ENCODE measurements around the gene CNEP1R1. TPM values are rescaled to one million over a fixed set of nuclear protein-coding genes. Genes with fewer than 3 reads are reported as not detected.

CNEP1R1 gene
- total RNA-seq, 1 experiment from 2014 or later, result 10.5 TPM

GRCh38 chr16:50047864-50048263 is 22.8 kb downstream of the CNEP1R1 start:
- no TSS peak for BruUV-seq (replicated peaks)
- TF ChIP-seq EZH2phosphoT487 (IDR thresholded peaks at IDR 0.05; ENCODE audit: borderline replicate concordance, low read length), result no peak
- no peak for TF ChIP-seq CTCF (conservative IDR thresholded peaks at IDR 0.05; ENCODE audit: low read depth, low read length)
- TF ChIP-seq EZH2 (IDR thresholded peaks at IDR 0.05; ENCODE audit: low read length, unreplicated experiment), result no peak

GRCh38 chr16:50050802-50051201 is 25.8 kb downstream of the CNEP1R1 start:
- H3K36me3 ChIP-seq (ENCODE audit: low read depth, low read length), result no peaks in the 10 kb centered on the region
- H3K27me3 ChIP-seq (ENCODE audit: low read length), result no peaks in the 10 kb centered on the region
- ATAC-seq (no peak), DNase-seq (no peak)
- no peak overlapping the region for H2AFZ ChIP-seq (ENCODE audit: low read length)
- H3K9me2 ChIP-seq (replicated peaks; ENCODE audit: low read length), result no peaks in the 10 kb centered on the region
- no peak overlapping the region for H3K4me2 ChIP-seq (ENCODE audit: low read length)
- TF ChIP-seq EZH2 (IDR thresholded peaks at IDR 0.05; ENCODE audit: low read length, unreplicated experiment) (no peak), CTCF (conservative IDR thresholded peaks at IDR 0.05; ENCODE audit: low read depth, low read length) (no peak), EZH2phosphoT487 (IDR thresholded peaks at IDR 0.05; ENCODE audit: borderline replicate concordance, low read length) (no peak)
- ChIA-PET CTCF (no interaction called here), POLR2A (ENCODE audit: unreplicated experiment) (no interaction called here)
- no peaks in the 10 kb centered on the region for H4K20me1 ChIP-seq (ENCODE audit: low read length)
- no TSS peak for BruUV-seq (replicated peaks)
- no peaks in the 10 kb centered on the region for H3K79me2 ChIP-seq (ENCODE audit: low read length)
- no peak overlapping the region for H3K9ac ChIP-seq (ENCODE audit: low read length)
- no peak overlapping the region for H3K27ac ChIP-seq (ENCODE audit: low read length)
- no peaks in the 10 kb centered on the region for H3K9me3 ChIP-seq (ENCODE audit: low read length)
- H3F3A ChIP-seq (ENCODE audit: low read length, unreplicated experiment), result no peaks in the 10 kb centered on the region
- no peak overlapping the region for H3K4me3 ChIP-seq (ENCODE audit: low read length)
- no peaks in the 10 kb centered on the region for H3K4me1 ChIP-seq (ENCODE audit: insufficient read depth, low read length)
- intact Hi-C loops (cut with micrococcal nuclease), result no loop called here

More at GRCh38 chr16:50047864-50048263, 22.8 kb downstream of the CNEP1R1 start:
- Histone ChIP-seq H3K36me3 (ENCODE audit: low read depth, low read length) (no peaks in the 10 kb centered on the region), H2AFZ (ENCODE audit: low read length) (no peak overlapping the region), H3K9me3 (ENCODE audit: low read length) (no peaks in the 10 kb centered on the region), H3F3A (ENCODE audit: low read length, unreplicated experiment) (no peaks in the 10 kb centered on the region), H3K9me2 (replicated peaks; ENCODE audit: low read length) (no peaks in the 10 kb centered on the region), H3K4me2 (ENCODE audit: low read length) (no peak overlapping the region), H3K27ac (ENCODE audit: low read length) (no peak overlapping the region), H3K9ac (ENCODE audit: low read length) (no peak overlapping the region), H3K79me2 (ENCODE audit: low read length) (no peaks in the 10 kb centered on the region), H3K4me3 (ENCODE audit: low read length) (no peak overlapping the region), H3K4me1 (ENCODE audit: insufficient read depth, low read length) (no peaks in the 10 kb centered on the region), H3K27me3 (ENCODE audit: low read length) (peaks cover 2% of the 10 kb centered on the region; the same call in 1 of the 2 replicates), H4K20me1 (ENCODE audit: low read length) (no peaks in the 10 kb centered on the region)
- ChIA-PET CTCF (no interaction called here), POLR2A (ENCODE audit: unreplicated experiment) (no interaction called here)
- ATAC-seq (no peak), DNase-seq (no peak)
- intact Hi-C loops (cut with micrococcal nuclease), result no loop called here

- Histone ChIP-seq H2AFZ (ENCODE audit: low read length) (no peak overlapping the region), H3K36me3 (ENCODE audit: low read depth, low read length) (no peaks in the 10 kb centered on the region), H3F3A (ENCODE audit: low read length, unreplicated experiment) (no peaks in the 10 kb centered on the region), H3K4me3 (ENCODE audit: low read length) (no peak overlapping the region), H3K79me2 (ENCODE audit: low read length) (no peaks in the 10 kb centered on the region), H4K20me1 (ENCODE audit: low read length) (no peaks in the 10 kb centered on the region), H3K9me3 (ENCODE audit: low read length) (no peaks in the 10 kb centered on the region), H3K27ac (ENCODE audit: low read length) (no peak overlapping the region), H3K9me2 (replicated peaks; ENCODE audit: low read length) (no peaks in the 10 kb centered on the region), H3K4me2 (ENCODE audit: low read length) (no peak overlapping the region), H3K4me1 (ENCODE audit: insufficient read depth, low read length) (no peaks in the 10 kb centered on the region), H3K27me3 (ENCODE audit: low read length) (no peaks in the 10 kb centered on the region), H3K9ac (ENCODE audit: low read length) (no peak overlapping the region)
- BruUV-seq (replicated peaks), result no TSS peak
- ChIA-PET POLR2A (ENCODE audit: unreplicated experiment) (no interaction called here), CTCF (no interaction called here)
- ATAC-seq, result no peak
- intact Hi-C loops (cut with micrococcal nuclease), result no loop called here
- TF ChIP-seq CTCF (conservative IDR thresholded peaks at IDR 0.05; ENCODE audit: low read depth, low read length) (no peak), EZH2phosphoT487 (IDR thresholded peaks at IDR 0.05; ENCODE audit: borderline replicate concordance, low read length) (no peak), EZH2 (IDR thresholded peaks at IDR 0.05; ENCODE audit: low read length, unreplicated experiment) (no peak)
- DNase-seq, result no peak
These were observed 31.2 kb downstream of the CNEP1R1 start for GRCh38 chr16:50056226-50056625.
